ENCODE data around the gene PDE11A. TPM values are rescaled to one million over a fixed set of nuclear protein-coding genes. Genes with fewer than 3 reads are reported as not detected.

PDE11A gene
- polyA plus RNA-seq, 2 of the 4 experiments (the other 2 are of a cell fraction), result 3.6 to 5.6 TPM

DNA sequence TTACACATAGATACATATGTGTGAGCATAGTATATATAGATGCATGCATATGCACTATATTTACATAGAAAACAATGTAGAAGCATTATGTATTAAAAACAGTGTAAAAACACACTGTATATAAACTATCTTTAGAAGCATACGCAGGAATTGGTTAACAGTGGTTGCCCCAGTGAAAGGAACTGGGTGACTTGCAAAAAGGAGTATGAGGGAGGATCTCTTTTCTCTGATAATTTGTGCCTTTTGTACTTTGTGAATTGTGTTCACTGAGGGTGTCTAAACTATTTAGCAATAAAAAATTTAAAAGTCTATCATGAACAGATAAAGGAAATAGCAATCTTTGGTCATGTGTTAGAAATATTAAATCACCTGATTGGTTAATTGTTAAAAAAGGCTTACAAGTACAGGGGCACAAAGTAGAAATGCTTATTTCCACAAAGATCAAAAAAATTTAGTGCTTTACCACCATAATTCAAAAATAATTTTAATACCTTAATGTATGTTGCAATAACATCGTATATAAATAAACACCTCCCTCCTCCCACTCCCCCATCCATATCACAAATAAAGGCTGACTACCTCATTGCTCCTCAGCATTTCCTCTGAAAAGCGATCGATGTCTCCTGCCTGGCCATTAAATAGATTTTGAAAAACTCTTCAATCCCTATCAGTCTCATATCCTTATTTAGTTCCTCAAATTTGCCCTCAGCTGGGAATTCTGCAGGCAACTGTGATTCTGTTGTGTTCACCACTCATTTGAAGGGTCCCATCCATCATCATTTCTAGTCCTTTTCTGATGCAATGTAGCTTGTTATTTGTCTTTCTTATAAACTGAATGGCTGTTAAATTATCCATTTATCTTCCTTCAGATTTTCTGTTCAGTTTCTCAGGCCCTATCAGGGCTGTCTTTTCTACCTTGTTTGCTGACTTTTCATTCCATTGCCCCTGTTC, 422.7 kb downstream of the PDE11A start:
- Histone ChIP-seq H3K27ac (no peak overlapping the region), H3K4me2 (no peak overlapping the region), H3K4me1 (no peaks in the 10 kb centered on the region), H3K9me3 (no peaks in the 10 kb centered on the region), H3K4me3 (no peak overlapping the region)
- DNase-seq (ENCODE audit: low read depth in 1 of 2, low spot score in 1 of 2) (no peak), ATAC-seq (no peak), FAIRE-seq (no peak)
- TF ChIP-seq, protein P1, sequence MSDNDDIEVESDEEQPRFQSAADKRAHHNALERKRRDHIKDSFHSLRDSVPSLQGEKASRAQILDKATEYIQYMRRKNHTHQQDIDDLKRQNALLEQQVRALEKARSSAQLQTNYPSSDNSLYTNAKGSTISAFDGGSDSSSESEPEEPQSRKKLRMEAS (IDR thresholded peaks at IDR 0.05), result no peak
- TF ChIP-seq, protein P2, sequence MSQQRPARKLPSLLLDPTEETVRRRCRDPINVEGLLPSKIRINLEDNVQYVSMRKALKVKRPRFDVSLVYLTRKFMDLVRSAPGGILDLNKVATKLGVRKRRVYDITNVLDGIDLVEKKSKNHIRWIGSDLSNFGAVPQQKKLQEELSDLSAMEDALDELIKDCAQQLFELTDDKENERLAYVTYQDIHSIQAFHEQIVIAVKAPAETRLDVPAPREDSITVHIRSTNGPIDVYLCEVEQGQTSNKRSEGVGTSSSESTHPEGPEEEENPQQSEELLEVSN (IDR thresholded peaks at IDR 0.05; ENCODE audit: borderline replicate concordance, low read depth), result no peak
- no peak for TF ChIP-seq CBX8 (IDR thresholded peaks at IDR 0.05)
- TF ChIP-seq JUNB (IDR thresholded peaks at IDR 0.05), result no peak
- no peak for TF ChIP-seq NFE2L2 (conservative IDR thresholded peaks at IDR 0.05; ENCODE audit: low read length)
- no peak for TF ChIP-seq ZNF302 (CRISPR knock-in tag; IDR thresholded peaks at IDR 0.05)
- no peak for TF ChIP-seq EHMT2 (IDR thresholded peaks at IDR 0.05; ENCODE audit: low read depth)
- TF ChIP-seq JUN (IDR thresholded peaks at IDR 0.05), result no peak
- TF ChIP-seq KDM5A (IDR thresholded peaks at IDR 0.05), result no peak
- TF ChIP-seq FOSL2 (IDR thresholded peaks at IDR 0.05), result no peak
- no peak for TF ChIP-seq FOSL2 (CRISPR knock-in tag; IDR thresholded peaks at IDR 0.05)
- TF ChIP-seq, protein P3, sequence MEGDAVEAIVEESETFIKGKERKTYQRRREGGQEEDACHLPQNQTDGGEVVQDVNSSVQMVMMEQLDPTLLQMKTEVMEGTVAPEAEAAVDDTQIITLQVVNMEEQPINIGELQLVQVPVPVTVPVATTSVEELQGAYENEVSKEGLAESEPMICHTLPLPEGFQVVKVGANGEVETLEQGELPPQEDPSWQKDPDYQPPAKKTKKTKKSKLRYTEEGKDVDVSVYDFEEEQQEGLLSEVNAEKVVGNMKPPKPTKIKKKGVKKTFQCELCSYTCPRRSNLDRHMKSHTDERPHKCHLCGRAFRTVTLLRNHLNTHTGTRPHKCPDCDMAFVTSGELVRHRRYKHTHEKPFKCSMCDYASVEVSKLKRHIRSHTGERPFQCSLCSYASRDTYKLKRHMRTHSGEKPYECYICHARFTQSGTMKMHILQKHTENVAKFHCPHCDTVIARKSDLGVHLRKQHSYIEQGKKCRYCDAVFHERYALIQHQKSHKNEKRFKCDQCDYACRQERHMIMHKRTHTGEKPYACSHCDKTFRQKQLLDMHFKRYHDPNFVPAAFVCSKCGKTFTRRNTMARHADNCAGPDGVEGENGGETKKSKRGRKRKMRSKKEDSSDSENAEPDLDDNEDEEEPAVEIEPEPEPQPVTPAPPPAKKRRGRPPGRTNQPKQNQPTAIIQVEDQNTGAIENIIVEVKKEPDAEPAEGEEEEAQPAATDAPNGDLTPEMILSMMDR (IDR thresholded peaks at IDR 0.05), result no peak
- no peak for TF ChIP-seq NPAS2 (CRISPR knock-in tag; IDR thresholded peaks at IDR 0.05; ENCODE audit: borderline replicate concordance)
- TF ChIP-seq RNF2 (IDR thresholded peaks at IDR 0.05; ENCODE audit: borderline replicate concordance, low read depth), result no peak
- TF ChIP-seq, protein P4, sequence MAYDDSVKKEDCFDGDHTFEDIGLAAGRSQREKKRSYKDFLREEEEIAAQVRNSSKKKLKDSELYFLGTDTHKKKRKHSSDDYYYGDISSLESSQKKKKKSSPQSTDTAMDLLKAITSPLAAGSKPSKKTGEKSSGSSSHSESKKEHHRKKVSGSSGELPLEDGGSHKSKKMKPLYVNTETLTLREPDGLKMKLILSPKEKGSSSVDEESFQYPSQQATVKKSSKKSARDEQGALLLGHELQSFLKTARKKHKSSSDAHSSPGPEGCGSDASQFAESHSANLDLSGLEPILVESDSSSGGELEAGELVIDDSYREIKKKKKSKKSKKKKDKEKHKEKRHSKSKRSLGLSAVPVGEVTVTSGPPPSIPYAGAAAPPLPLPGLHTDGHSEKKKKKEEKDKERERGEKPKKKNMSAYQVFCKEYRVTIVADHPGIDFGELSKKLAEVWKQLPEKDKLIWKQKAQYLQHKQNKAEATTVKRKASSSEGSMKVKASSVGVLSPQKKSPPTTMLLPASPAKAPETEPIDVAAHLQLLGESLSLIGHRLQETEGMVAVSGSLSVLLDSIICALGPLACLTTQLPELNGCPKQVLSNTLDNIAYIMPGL (CRISPR knock-in tag; IDR thresholded peaks at IDR 0.05; ENCODE audit: borderline replicate concordance), result no peak
- TF ChIP-seq FOXS1 (CRISPR knock-in tag; IDR thresholded peaks at IDR 0.05), result no peak
- TF ChIP-seq NR3C1 (IDR thresholded peaks at IDR 0.05), result no peak
- ChIA-PET CTCF (interaction anchor here (1.4 to 1.5 kb wide), 2 partner anchors 19 to 243 kb away, joined by 3 to 4 read pairs; no protein-coding TSS in a partner anchor), POLR2A (no interaction called here)
- 47% methylated on average over 4 of the region's 4 CpGs for WGBS (ENCODE audit: missing lambda C conversion rate)

DNA sequence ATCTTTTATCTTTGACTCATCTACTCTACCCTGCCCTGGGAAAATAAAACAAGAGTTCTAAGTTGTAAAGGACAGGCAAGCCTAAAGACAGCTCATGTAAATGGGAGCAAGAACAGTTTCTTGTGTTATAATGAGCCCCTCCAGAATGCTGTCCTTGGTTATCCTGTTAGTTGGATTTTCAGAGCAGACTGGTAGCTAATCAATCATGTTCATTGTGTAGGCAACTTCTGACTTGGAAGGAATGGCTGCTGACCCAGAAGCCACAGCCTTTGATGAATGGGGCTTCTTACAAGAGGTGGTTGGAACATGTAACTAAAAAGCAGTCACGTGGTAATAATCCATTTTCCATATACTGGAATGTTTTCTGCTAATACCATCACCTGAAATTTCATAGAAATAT, 425.8 kb downstream of the PDE11A start:
- Histone ChIP-seq H3K9me3 (no peaks in the 10 kb centered on the region; the same call in 2 of the 3 replicates), H3K4me3 (no peak overlapping the region), H3K4me1 (no peaks in the 10 kb centered on the region), H3K27ac (no peak overlapping the region), H3K4me2 (no peak overlapping the region)
- CTCF ChIA-PET, result no interaction called here
- DNase-seq (ENCODE audit: low read depth in 1 of 2, low spot score in 1 of 2) (no peak), FAIRE-seq (no peak), ATAC-seq (no peak)
- POLR2A ChIA-PET, result no interaction called here
- WGBS (ENCODE audit: missing lambda C conversion rate), result 12% methylated on average over 1 of the region's 1 CpG
- TF ChIP-seq CHD4 (IDR thresholded peaks at IDR 0.05; ENCODE audit: borderline replicate concordance), result no peak
- TF ChIP-seq HOXB5 (CRISPR knock-in tag; IDR thresholded peaks at IDR 0.05), result no peak
- no peak for TF ChIP-seq HEYL (CRISPR knock-in tag; IDR thresholded peaks at IDR 0.05)
- TF ChIP-seq CBX8 (IDR thresholded peaks at IDR 0.05), result no peak
- no peak for TF ChIP-seq ZC3H11A (IDR thresholded peaks at IDR 0.05)

All from A549 (cell line).